ENCODE data around the gene ZKSCAN5.

- no peak for TF ChIP-seq EZH2 (IDR thresholded peaks at IDR 0.05; ENCODE audit: low read length, missing control alignments)
- TF ChIP-seq, protein P1, sequence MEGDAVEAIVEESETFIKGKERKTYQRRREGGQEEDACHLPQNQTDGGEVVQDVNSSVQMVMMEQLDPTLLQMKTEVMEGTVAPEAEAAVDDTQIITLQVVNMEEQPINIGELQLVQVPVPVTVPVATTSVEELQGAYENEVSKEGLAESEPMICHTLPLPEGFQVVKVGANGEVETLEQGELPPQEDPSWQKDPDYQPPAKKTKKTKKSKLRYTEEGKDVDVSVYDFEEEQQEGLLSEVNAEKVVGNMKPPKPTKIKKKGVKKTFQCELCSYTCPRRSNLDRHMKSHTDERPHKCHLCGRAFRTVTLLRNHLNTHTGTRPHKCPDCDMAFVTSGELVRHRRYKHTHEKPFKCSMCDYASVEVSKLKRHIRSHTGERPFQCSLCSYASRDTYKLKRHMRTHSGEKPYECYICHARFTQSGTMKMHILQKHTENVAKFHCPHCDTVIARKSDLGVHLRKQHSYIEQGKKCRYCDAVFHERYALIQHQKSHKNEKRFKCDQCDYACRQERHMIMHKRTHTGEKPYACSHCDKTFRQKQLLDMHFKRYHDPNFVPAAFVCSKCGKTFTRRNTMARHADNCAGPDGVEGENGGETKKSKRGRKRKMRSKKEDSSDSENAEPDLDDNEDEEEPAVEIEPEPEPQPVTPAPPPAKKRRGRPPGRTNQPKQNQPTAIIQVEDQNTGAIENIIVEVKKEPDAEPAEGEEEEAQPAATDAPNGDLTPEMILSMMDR (conservative IDR thresholded peaks at IDR 0.05 in 1 of 2, IDR thresholded peaks at IDR 0.05 in 1 of 2; ENCODE audit: low read depth in 1 of 2, low read length in 2 of 2): no peak
These were observed 10.6 kb upstream of the ZKSCAN5 start for GRCh38 chr7:99493823-99494222.
